Measurements from ENCODE around the gene DGCR2.
"Not testable (repeated sequence)": the region's sequence is repeated elsewhere in the genome, so short reads cannot be mapped to it uniquely, and the experiment has no call there.

Gene DGCR2

DNA sequence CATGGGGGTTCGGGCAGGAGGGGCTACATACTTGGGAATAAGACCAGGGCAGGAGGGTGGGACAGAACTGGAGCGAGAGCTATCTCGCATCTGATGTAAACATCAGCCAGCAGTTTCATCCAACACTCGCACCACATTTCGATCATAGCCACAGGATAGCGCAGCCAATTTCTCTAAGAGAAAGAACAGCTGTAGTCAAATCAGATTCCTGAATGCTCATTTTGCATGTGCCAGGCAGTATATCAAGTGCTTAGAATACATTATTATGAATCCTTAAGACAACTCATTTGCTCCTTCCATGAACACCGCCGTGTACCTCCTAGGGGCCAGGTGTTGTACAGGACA, 14.5 kb downstream of the DGCR2 start:
- DNase-seq, result no peak

DNA sequence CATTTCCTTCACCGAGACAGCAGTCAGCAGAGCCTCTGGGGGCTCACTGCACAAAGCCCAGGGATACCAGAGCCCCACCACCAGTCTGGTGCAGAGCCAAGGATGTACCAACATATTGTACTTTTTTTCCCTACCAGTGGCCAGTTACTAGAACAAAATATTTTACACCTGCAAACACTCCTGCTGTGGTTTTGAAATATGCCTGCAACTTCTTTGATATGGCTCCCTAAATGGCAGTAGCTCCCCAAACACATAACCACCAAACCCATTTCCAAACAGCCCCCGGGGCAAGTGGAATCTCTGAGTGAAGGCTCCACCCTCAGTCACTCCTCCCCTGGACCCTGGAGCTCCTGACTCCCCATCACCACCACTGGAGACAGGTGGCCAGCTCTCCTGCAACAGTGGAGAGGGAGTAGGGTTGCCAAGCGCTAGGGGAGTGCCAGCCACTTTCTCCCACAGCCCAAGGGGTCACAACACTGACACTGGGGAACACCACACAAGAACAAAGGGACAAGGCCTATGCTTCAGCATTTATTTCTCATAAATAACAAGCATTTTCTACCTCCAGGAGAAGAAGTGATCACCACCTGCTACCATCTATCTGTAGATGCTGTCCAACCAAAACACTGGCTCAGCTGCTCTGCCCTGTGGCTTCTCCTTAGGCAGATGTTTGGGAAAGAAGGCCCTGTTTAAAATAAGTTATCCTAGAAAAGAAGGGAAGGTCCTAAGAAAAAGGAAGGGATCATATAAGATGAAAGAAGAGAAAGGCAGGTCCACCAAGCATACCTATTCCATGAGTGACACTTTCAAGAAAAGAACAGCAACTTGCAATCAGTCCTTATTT, 15.1 kb downstream of the DGCR2 start:
- DNase-seq, result no peak

DNA sequence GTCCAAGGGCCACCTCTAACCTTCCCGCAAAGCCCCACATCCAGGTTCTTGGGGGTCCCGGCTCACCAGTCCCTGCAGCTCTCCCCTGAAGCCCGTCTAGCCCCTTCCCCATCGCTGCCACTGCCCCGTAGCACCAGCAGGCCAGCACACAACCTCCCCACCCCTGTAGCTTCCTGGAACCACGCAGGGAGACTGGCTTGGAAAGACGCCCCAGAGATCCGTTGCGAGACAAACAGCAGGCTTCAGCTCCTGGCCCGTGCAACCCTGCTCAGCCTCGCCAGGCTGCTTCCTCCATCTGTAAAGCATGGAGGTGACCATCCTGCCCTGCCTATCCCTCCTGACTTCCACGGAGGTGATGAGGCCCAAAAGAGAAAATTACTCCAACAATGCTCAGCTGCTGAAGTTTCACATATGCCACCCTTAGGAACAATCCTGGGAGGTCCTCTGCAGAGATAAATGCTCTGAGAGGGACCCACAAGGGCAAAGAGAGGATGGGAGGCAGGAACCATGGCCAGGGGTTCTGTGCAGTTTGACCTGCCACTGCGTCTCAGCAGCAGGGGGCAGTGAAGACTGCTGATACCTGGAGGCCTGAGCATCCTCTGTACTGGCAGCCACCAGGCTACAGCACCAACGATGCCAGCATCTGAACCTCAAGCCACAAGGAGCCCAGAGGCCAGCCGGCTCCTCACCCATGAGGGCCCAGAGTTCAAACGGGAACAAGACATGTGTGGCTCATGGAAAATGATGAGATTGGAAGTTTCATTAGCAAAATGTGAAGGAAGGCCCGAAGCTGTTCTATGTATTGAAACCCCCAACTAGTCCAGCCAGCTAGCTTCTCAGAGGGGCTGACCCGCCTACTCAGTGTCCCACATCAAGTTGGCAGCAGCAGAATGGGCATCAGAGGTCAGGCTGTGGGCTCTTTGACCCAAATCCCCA, 16.1 kb downstream of the DGCR2 start:
- peak; percentile 23 for DNase-seq

DNA sequence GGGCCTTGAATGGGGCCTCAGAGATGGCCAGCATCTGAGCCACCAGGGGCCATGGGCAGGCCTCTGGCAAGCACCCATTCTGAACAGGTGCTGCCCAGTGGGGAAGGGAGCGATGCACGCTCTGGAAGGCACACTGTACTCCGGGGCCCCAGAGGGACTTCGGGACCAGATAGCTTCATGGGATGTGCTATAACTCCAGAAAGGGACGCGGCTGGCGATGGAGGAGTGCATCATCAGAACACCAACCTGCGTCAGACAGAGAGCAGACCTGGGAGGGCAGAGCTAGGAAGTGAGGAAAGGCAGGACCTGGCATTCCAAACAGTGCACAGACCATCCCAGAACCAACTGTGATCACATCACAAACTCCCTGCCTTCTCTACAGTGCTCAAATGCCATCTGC, 16.8 kb downstream of the DGCR2 start:
- DNase-seq, result no peak

DNA sequence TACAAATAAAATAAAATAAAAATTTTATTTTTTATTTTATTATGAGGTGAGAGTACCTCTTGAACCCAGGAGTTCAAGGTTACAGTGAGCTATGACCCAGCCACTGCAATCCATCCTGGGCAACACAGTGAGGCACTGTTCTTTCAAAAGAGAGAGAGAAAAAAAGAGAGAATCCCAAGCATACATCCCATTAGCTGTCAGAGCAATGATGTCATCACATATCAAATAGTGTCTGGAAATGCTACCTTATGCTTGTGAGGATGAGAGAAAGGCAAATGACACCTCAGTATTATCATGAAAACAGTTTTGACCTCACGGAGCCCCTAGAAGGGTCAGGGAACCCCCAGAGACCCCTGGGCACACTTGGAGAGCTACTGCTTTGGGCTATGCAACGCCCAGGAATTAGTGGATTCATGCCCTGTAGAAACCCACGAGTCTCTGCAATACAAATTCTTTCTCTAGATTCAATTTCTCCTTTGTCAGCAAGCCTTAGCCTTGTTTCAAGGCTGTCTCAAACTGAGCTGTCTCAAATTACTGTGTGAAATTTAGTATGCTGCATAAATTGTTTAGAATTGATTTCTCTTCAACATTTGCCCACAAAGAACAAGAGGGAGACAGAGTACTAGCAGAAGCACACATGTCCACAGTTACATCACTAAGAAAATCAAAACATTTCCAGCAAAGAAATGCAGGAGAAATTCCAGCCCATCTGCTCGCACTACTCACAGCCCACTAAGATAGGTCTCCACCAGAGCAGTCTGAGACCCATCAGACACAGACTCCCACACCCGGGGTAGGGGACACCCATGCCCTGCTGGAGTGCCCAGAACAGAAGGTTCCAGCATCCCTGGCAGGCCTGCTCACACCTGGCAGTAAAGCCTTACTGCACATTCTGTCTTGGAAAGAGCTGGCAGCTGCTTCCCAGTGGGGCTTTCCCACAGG, 18.1 kb downstream of the DGCR2 start:
- DNase-seq, result no peak

DNA sequence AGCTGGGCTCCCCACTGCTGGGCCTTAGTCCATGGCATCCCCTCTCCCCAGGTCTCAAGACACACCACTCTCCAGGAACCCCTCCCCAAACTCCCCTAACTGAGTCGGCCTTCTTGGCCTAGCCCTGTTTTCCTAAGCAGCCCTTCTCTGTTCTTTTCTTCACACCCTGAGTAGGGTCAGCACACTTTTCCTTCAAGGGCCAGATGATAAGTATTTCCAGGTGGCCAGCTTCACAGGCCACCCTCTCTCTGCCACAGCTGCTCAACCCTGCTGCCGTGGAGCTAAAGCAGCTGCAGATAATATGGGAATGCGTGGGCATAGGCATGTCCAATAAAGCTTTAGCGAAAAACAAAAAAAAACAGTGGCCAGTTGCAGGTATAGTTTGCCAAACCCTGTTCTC, 24.1 kb downstream of the DGCR2 start:
- no peak for DNase-seq

DNA sequence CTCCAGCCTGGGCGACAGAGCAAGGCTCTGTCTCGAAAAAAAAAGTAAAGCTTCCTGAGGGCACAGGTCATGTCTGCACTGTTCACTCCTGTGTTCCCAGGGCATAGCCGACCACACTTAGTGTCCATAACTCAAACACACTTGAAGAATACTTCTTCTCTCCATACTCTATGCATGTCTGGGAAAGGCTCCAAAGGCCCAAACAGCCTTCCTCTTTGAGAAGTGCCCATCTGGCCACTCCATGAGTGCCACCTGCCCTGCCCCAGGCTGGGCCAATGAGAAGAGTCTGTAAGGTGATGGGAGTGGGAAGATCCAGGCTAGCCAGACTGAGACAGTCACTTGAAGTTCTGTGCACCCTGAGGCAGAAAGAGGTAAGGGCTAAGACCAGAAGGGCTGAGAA, 24.7 kb downstream of the DGCR2 start:
- no peak for DNase-seq

DNA sequence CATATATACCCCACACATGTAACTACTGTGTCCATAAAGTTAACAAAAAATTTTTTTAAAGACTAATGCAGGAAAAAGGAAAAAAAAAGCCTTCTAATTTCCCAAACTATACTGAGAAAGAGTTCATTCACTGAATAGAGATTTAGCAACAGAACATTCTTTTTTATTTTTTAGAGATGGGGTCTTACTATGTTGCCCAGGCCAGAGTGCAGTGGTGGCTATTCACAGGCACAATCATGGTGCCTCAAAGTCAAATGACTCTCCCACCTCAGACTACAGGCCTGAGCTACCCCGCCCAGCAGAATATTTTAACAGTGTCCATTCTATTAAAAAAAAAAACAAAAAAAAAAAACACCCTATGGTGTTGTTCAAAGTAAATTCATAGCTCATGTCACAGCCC, 25.7 kb downstream of the DGCR2 start:
- no peak for DNase-seq

DNA sequence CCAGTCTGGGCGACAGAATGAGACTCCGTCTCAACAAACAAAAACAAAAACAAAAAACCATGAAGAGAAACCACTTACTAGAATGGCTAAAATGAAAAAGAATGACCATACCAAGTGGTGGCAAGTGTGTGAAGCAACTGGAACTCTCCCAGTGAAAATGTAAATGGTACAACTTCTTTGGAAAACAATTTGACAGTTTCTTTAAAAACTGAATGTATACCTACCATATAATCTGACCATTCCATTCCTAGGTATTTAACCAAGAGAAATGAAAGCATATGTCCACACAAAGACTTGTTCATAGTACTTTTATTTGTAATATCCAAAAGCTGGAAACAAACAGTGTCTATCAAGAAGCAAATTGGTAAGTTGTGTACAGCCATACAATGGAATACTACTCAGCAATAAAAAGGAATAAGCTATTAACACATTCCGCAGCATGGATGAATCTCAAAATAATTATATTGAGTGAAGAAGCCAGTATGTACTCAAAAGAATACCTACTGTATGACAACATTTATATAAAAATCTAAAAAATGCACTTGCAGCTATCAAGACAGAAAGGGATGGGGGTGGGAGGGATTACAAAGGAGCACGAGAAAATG, 27.7 kb downstream of the DGCR2 start:
- DNase-seq, result no peak

DNA sequence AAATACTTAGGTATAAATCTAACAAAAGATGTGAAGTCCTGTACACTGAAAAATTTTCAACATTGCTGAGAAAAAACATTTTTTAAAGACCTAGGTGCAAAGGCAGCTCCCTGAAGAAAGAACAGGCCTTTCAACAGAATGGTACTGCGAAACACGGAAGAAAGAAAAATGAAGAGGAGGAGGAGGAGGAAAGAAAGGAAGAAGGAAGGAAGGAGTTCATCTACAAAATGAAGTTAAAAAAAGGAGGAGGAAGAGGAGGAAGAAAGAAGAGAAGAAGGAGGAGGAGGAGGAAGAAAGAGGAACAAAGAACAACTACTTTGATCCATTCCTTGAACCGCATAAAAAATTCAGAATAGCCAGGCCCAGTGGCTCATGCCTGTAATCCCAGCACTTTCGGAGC, 29.5 kb downstream of the DGCR2 start:
- no peak for DNase-seq

DNA sequence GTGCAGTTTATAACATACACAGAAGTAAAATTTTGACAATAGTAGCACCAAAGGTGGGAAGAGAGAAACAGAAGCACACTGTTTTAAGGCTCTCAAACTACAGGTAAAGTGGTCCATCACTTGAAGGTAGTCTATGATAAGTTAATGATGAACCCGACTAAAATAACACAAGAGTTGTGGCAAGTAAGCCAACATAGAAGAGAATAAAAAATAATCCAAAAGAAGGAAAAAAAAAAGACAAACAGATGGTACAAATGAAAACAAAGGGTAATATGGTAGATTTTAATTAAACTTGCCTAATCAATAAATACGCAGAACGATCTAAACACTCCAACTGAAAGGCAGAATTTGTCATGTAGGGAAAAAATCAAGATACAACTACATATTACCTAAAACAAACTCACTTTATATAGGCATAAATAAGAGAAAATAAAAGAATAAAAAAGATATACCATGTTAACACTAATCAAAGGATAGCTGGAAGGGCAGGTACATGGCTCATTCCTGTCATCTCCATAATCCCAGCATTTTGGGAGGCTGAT, 31.6 kb downstream of the DGCR2 start:
- DNase-seq, result no peak

DNA sequence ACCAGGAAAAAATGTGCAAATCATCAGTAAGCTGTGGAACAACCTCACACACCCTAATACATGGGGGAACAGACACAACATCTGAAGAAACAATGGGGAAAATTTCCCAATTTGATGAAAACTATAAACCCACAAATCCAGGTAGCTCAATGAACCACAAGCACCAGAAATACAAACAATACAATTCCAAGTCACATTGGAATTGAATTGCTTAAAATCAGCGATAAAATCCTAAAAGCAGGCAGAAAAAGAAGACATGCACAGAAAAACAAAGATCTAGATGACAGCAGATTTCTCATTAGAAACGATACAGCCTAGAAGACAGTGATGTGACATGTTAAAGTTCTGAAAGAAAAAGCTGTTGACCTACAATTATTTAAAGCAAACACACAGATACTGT, 32.0 kb downstream of the DGCR2 start:
- DNase-seq, result no peak

DNA sequence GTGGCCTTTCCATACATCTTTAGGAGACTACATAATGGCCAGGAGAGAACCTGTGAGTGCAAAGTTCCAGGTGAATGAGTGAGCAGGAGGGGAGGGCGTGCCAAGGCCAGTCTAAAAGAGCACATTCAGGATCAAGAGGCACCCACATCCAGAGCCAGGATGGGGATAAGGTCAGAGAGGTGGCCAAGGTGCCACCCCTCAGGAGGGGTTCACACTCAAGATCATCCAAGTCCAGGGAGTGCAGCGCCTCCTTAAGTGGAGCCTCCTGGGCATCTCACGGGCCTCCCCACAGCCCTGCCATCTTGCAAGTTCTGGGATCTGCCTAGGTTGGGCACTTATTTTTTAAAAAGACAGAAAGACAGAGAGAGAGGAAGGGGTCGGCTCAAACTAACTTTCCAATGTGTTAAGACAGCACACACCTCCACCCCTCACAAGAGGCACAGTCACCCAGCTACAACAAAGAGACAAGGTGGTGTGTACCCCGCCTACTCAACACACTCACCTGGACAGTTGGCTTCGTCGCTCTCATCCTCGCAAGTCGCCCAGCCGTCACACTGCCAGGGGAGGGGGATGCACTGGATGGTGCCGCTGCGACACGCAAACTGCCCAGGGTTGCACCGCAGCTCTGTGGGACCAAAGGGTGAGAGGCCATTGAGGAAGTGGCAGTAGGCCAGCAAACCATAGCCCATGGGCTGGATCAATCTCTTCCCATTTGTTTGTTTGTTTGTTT, 33.2 kb downstream of the DGCR2 start:
- no peak for DNase-seq

DNA sequence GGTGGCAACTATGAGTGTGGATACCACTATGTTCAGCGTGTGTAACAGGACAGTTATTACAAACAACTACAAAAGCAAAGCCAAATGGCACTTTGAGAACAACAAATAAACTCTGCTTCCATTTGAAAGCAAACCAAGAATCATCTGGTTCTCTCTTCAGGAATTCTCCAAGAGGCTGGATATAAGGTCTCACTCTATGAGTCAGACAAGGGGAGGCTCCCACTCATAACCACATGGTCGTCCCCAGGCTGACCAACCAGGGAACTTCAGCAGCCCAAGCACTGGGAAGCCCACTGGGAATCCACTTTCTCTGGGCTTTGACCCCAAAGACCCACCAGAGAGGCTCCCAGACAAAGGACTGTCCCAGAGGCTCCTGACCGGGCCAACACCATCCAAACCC, 35.3 kb downstream of the DGCR2 start:
- no peak for DNase-seq

DNA sequence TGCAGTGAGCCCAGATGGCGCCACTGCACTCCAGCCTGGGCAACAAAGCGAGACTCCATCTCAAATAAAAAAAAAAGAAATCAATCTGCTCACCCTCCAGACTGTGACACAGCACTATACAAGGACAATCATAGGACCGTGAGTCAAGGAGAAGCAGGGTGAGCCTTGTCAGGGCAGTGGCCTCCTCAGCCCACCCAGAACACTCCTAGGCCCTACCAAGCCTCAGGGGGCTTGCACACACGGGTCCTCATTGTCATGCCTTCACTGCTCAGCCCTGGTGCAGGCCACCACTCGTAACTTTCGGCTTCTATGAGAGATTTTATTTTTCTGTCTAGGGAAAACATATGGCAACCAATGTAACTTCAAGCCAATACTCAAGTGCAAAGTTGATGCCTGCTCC, 35.8 kb downstream of the DGCR2 start:
- DNase-seq, result no peak

DNA sequence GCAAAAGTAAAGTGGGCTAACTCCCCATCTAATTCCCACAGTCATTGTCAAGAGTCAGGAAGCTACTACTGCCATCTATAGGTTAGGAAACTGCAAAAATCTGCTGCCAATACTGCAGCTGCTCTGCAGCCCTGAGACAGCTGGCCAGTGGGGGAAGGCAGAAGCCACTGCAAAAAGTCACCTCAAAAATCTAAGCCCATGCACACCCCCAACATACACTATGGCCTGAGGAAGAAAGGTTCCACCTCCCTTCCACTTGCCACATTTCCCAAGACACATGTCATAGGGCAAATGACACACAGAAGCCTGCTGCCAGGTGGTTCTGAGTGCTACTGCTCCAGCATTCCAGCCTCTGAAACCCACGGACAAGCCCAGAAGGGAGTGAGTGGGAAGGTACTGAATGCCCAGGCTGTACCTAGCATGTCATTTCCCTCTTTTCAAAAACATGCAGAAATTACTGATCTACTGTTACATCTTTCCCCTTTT, 36.9 kb downstream of the DGCR2 start:
- DNase-seq, result no peak

DNA sequence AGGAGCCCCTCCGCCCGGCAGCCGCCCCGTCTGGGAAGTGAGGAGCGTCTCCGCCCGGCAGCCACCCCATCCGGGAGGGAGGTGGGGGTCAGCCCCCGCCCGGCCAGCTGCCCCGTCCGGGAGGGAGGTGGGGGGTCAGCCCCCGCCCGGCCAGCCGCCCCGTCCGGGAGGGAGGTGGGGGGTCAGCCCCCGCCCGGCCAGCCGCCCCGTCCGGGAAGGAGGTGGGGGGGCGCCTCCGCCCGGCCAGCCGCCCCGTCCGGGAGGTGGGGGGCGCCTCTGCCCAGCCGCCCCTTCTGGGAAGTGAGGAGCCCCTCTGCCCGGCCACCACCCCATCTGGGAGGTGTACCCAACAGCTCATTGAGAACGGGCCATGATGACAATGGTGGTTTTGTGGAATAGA, 37.6 kb downstream of the DGCR2 start:
- not testable (repeated sequence) for DNase-seq

DNA sequence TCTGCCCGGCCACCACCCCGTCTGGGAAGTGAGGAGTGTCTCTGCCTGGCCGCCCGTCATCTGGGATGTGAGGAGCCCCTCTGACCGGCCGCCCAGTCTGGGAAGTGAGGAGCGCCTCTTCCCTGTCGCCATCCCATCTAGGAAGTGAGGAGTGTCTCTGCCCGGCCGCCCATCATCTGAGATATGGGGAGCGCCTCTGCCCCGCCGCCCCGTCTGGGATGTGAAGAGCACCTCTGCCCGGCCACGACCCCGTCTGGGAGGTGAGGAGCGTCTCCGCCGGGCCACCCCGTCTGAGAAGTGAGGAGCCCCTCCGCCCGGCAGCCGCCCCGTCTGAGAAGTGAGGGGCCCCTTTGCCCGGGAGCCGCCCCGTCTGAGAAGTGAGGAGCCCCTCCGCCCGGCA, 38.1 kb downstream of the DGCR2 start:
- not testable (repeated sequence) for DNase-seq

DNA sequence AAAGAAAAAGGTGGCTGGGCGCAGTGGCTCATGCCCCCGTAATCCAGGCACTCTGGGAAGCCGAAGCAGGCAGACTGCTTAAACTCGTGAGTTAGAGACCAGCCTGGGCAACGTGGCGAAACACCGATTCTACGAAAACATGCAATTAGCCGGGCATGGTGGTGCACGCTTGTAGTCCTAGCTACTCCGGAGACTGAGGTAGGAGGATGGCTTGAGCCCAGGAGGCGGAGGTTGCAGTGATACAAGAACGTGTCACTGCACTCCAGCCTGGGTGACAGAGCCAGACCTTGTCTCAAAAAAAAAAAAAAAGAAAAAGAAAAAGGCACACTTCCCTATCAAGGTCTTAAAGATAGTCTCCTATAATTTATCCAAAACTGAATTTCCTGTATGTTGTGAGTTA, 39.4 kb downstream of the DGCR2 start:
- DNase-seq, result no peak

DNA sequence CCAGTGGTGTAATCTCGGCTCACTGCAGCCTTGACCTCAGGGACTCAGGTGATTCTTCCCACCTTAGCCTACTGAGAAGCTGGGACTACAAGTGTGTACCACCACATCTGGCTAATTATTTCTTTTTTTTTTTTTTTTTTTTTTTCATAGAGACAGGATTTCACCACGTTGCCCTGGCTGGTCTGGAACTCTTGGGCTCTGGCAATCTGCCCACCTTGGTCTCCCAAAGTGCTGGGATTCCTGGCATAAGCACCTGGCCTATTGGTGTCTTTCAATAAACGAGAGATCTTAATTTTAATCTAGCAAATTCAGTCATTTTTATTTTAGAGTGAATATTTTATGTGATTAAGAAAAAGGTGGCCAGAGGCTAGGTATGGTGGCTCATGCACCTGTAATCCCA, 40.1 kb downstream of the DGCR2 start:
- no peak for DNase-seq

DNA sequence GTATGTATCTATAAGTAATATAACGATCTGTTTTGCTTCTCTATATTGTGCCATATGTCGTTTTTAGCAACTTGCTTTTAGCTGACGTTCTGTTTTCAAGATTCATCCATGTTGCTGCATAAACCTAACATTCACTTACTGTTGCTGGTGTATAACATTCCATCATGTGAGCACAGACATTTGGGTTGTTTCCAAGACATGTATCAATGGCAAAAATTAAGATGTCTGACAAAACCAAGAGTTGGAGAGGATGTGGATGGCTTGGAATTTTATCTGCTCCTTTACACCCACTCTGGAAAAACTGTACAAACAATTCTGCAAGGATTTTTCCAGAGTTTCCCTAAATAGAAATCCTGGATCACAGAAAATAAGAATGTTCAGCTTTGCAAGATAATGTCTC, 40.9 kb downstream of the DGCR2 start:
- no peak for DNase-seq
